Measurements from ENCODE around the gene KCNC3.

Gene KCNC3

GRCh38 chr19:50269653-50270052, 59.5 kb downstream of the KCNC3 start:
- TF ChIP-seq CTCF (conservative IDR thresholded peaks at IDR 0.05; ENCODE audit: low read length): no peak
- H3K4me3 ChIP-seq (ENCODE audit: low read length): no peak overlapping the region
- DNase-seq (ENCODE audit: low read depth): no peak

GRCh38 chr19:50268501-50268900, 60.7 kb downstream of the KCNC3 start:
- no peak for DNase-seq (ENCODE audit: low read depth)
- no peak for TF ChIP-seq CTCF (conservative IDR thresholded peaks at IDR 0.05; ENCODE audit: low read length)

GRCh38 chr19:50268041-50268440, 61.1 kb downstream of the KCNC3 start:
- no peak for TF ChIP-seq CTCF (conservative IDR thresholded peaks at IDR 0.05; ENCODE audit: low read length)
- H3K4me3 ChIP-seq (ENCODE audit: low read length): no peak overlapping the region
- DNase-seq (ENCODE audit: low read depth): no peak

More at GRCh38 chr19:50268501-50268900, 60.7 kb downstream of the KCNC3 start:
- H3K4me3 ChIP-seq (ENCODE audit: low read length): no peak overlapping the region

- no peak for TF ChIP-seq CTCF (conservative IDR thresholded peaks at IDR 0.05; ENCODE audit: low read length)
- H3K4me3 ChIP-seq (ENCODE audit: low read length): no peak overlapping the region
- no peak for DNase-seq (ENCODE audit: low read depth)
These were observed 62.3 kb downstream of the KCNC3 start for GRCh38 chr19:50266896-50267295.

GRCh38 chr19:50266041-50266440, 63.1 kb downstream of the KCNC3 start:
- DNase-seq (ENCODE audit: low read depth): no peak
- no peak overlapping the region for H3K4me3 ChIP-seq (ENCODE audit: low read length)
- TF ChIP-seq CTCF (conservative IDR thresholded peaks at IDR 0.05; ENCODE audit: low read length): no peak

GRCh38 chr19:50264483-50265186, 64.5 kb downstream of the KCNC3 start:
- no peak for TF ChIP-seq CTCF (conservative IDR thresholded peaks at IDR 0.05; ENCODE audit: low read length)
- no peak overlapping the region for H3K4me3 ChIP-seq (ENCODE audit: low read length)
- DNase-seq (ENCODE audit: low read depth): no peak

GRCh38 chr19:50263176-50263575, 66.0 kb downstream of the KCNC3 start:
- no peak for TF ChIP-seq CTCF (conservative IDR thresholded peaks at IDR 0.05; ENCODE audit: low read length)
- H3K4me3 ChIP-seq (ENCODE audit: low read length): no peak overlapping the region
- no peak for DNase-seq (ENCODE audit: low read depth)
